Psoas muscle (tissue), 8 donors: ENCODE data around the gene TC2N. TPM values are rescaled to one million over a fixed set of nuclear protein-coding genes. Genes with fewer than 3 reads are reported as not detected.
A peak's percentile ranks its signal among the peaks of the same experiment; 100 is the strongest.

Experiments
- ATAC-seq, 4 donors: fragments of 200-7000 bp; cut with Tn5 transposase; one replicate each; pipeline ENCODE4 v1.9.1; 2020; ENCODE audit warnings: moderate library complexity in 3 of 4, mild to moderate bottlenecking in 2 of 4
- DNase-seq, 2 donors: peaks; one replicate each; pipeline ENCODE4 v3.0.0-alpha.2; 2020
- H3K27ac ChIP-seq: fragments of 200-600 bp; one replicate; pipeline ENCODE4 v1.8.0; 2022
- H3K27me3 ChIP-seq, 3 donors: fragments of 200-600 bp in 1 of 3; one replicate each; pipeline versions ENCODE4 v1.6.1 to v1.8.0; 2013 to 2022; ENCODE audit warnings: low read length in 2 of 3, mild to moderate bottlenecking in 2 of 3, moderate library complexity in 1 of 3; ENCODE audit not compliant: insufficient read depth in 3 of 3
- H3K36me3 ChIP-seq, 2 donors: fragments of 200-600 bp in 1 of 2; one replicate each; pipeline versions ENCODE4 v1.6.1 to v1.8.0; 2013 to 2022; ENCODE audit warnings: low read depth in 1 of 2, mild to moderate bottlenecking in 1 of 2, moderate library complexity in 1 of 2; ENCODE audit not compliant: insufficient read depth in 1 of 2
- H3K4me1 ChIP-seq: fragments of 200-600 bp; one replicate; pipeline ENCODE4 v1.8.0; 2022
- H3K4me3 ChIP-seq: fragments of 200-600 bp; one replicate; pipeline ENCODE4 v1.8.0; 2022; ENCODE audit warnings: mild to moderate bottlenecking
- H3K9me3 ChIP-seq: fragments of 200-600 bp; one replicate; pipeline ENCODE4 v1.8.0; 2022
- WGBS, 3 donors: extraction: QIAGEN DNeasy Blood & Tissue Kit; methylation state at CpG; one replicate each; pipeline versions ENCODE4 v1.1.6 to v1.1.7; 2013; 5-methylcytosine and 5-hydroxymethylcytosine counted together
- intact Hi-C, 2 donors: fragments of 100-400 bp; cut with DNase I; formaldehyde crosslinking; loops; one replicate each; pipeline versions ENCODE4 v1.11.0 to v1.14.2; 2022
- polyA plus RNA-seq, 3 donors: library from polyadenylated mRNA; stranded (reverse); fragments of 200-250 nt; gene quantifications; one replicate each; pipeline ENCODE4 v1.2.3, GENCODE V29; 2013
- total RNA-seq, 4 donors: library from RNA; stranded (reverse); fragmentation: NEBNext Ultra II Directional in 2 of 4; extraction: Animal tissue kit (Norgen Biotek cat#: 25700) in 2 of 4; gene quantifications; one replicate each; pipeline versions ENCODE4 v1.2.1 to v1.2.4, GENCODE V29; 2021 to 2023
- TF ChIP-seq, protein P1 (sequence below): fragments of 200-600 bp; IDR thresholded peaks from one replicate; pipeline ENCODE4 v1.8.0; 2022; ENCODE audit warnings: antibody characterized with exemption
- donor health status: healthy with polysubstance abuse.
- donor health status: DM: no; HTN: no; CAD: no; lungs with moderate emphysema.
- donor health status: Bipolar disorder and iron deficiency.
- donor health status: healthy.
- donor health status: DM: yes; HTN: yes; CAD: no.
- donor health status: DM: no; HTN: no; CAD: no.
- donor health status: DM: no; HTN: no; CAD: no.
- donor health status: DM: yes; HTN: yes; CAD: no.

The TC2N gene
- total and polyA plus RNA-seq, 7 donors = 1.2 to 4.3 (median 2.3) TPM

- Histone ChIP-seq H3K27me3 (peaks cover 0 to 10% (median 3%) of the 10 kb centered on the region in 3 donors), H3K36me3 (no peaks in the 10 kb centered on the region), H3K4me3 (no peak overlapping the region), H3K9me3 (no peaks in the 10 kb centered on the region), H3K4me1 (no peaks in the 10 kb centered on the region), H3K27ac (peak overlapping the region; percentile 30)
- TF ChIP-seq, protein P1, sequence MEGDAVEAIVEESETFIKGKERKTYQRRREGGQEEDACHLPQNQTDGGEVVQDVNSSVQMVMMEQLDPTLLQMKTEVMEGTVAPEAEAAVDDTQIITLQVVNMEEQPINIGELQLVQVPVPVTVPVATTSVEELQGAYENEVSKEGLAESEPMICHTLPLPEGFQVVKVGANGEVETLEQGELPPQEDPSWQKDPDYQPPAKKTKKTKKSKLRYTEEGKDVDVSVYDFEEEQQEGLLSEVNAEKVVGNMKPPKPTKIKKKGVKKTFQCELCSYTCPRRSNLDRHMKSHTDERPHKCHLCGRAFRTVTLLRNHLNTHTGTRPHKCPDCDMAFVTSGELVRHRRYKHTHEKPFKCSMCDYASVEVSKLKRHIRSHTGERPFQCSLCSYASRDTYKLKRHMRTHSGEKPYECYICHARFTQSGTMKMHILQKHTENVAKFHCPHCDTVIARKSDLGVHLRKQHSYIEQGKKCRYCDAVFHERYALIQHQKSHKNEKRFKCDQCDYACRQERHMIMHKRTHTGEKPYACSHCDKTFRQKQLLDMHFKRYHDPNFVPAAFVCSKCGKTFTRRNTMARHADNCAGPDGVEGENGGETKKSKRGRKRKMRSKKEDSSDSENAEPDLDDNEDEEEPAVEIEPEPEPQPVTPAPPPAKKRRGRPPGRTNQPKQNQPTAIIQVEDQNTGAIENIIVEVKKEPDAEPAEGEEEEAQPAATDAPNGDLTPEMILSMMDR = no peak
- WGBS, 3 donors = 22 to 41% (median 31%) methylated on average over 4 of the region's 4 CpGs
- no peak for DNase-seq
- ATAC-seq = no peak
- intact Hi-C loops = no loop called here
These were observed 15.4 kb upstream of the TC2N start for GRCh38 chr14:91882776-91883175.

DNA sequence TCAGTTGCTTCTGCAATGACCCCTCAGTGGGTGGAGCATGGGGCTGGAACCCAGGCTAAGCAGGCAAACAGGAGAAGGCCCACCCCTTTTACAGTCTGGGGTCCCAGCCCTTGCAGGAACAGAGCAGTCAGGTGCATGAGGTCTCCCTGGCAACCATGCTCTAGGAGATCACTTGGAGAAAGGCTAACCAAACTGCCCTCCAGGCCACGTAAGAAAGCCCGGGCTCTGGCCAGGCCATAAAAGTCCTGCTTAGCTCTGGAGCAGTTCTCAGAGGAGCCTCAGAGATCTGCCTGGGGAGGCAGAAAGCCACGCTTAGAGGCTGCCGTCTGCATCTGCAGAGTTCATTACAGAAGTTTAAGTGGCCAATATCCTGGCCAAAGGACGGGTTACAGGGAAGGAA is 15.0 kb upstream of the TC2N start:
- Histone ChIP-seq H3K27ac (no peak overlapping the region), H3K4me1 (no peaks in the 10 kb centered on the region), H3K27me3 (peaks cover 0 to 10% (median 3%) of the 10 kb centered on the region in 3 donors), H3K36me3 (no peaks in the 10 kb centered on the region), H3K9me3 (no peaks in the 10 kb centered on the region), H3K4me3 (no peak overlapping the region)
- DNase-seq (no peak), ATAC-seq (no peak)
- TF ChIP-seq, protein P1 = no peak
- WGBS, 3 donors = 27 to 46% (median 29%) methylated on average over 5 of the region's 5 CpGs
- intact Hi-C loops = no loop called here

DNA sequence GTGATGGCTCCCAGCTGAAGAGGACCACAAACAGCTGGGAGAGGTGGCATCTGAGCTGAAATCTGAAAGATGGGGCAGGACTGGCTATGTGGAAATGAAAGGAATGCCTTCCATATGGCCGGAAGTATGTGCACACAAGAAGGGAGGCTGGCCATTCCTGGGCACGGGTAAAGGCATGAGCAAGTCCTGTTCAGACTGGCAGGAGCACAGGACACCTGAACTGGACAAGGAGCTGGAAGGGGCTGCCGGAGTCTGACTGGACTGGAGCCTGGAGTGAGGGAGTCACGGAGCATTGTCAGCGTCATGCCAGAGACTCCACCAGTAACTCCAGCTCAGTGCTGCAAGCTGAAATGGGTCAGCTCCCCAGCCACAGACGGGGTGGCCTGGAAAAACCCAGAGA is 11.9 kb upstream of the TC2N start:
- Histone ChIP-seq H3K4me1 (no peaks in the 10 kb centered on the region), H3K36me3 (no peaks in the 10 kb centered on the region), H3K27me3 (peaks cover 0 to 10% (median 3%) of the 10 kb centered on the region in 3 donors), H3K9me3 (no peaks in the 10 kb centered on the region), H3K4me3 (no peak overlapping the region), H3K27ac (no peak overlapping the region)
- WGBS, 3 donors = 30 to 49% (median 31%) methylated on average over 6 of the region's 6 CpGs
- DNase-seq = no peak
- ATAC-seq = peak in 1 of 4 donors; percentile 28
- intact Hi-C loops = no loop called here
- TF ChIP-seq, protein P1 = no peak

- Histone ChIP-seq H3K4me1 (no peaks in the 10 kb centered on the region), H3K36me3 (no peaks in the 10 kb centered on the region), H3K27ac (no peak overlapping the region), H3K4me3 (no peak overlapping the region), H3K9me3 (no peaks in the 10 kb centered on the region), H3K27me3 (peaks cover 0 to 10% (median 3%) of the 10 kb centered on the region in 3 donors)
- TF ChIP-seq, protein P1 = no peak
- intact Hi-C loops = no loop called here
- ATAC-seq (no peak), DNase-seq (no peak)
- WGBS, 3 donors = 94 to 99% (median 96%) methylated on average over 5 of the region's 5 CpGs
These were observed 10.9 kb upstream of the TC2N start for GRCh38 chr14:91878274-91878673.

DNA sequence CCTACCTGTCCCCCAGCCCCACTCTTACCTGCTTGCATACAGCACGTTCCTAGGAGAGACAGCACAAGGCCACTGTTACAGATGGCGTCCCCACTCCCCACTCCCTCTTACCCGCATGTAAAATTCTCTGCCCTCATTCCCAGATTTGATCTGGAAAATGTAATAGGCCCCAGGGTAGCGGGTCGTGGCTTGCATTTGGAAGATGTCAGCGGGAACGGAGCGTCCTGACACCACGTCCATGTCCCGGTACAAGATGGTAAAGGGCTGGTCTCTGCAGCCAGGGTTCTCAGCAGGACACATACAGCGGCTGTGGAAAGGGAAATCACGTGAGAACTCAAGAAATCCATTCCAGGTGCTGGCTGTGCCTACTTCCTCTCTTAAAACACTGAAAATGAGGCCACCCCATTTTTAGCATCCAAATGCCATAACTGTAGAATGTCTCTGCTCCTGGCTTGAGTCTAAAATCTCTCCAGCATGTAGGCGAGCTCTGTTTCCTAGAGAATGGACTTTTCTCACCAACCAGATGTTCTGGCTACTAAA is 10.1 kb upstream of the TC2N start:
- Histone ChIP-seq H3K36me3 (no peaks in the 10 kb centered on the region), H3K4me3 (no peak overlapping the region), H3K9me3 (no peaks in the 10 kb centered on the region), H3K27me3 (peaks cover 0 to 5% (median 3%) of the 10 kb centered on the region in 3 donors), H3K4me1 (peaks cover 6% of the 10 kb centered on the region), H3K27ac (no peak overlapping the region)
- DNase-seq (no peak), ATAC-seq (no peak)
- TF ChIP-seq, protein P1 = no peak
- intact Hi-C loops = no loop called here
- 81 to 83% (median 82%) methylated on average over 13 of the region's 13 CpGs for WGBS, 3 donors
